OCI-LY1 (cell line): ENCODE measurements around the gene GLRB.

Source experiments
- CTCF ChIP-seq: fragments of 200-600 bp; sonication (generic), shearing (Covaris generic); IDR thresholded peaks from 2 replicates; pipeline ENCODE4 v1.5.1; 2017; ENCODE audit warnings: mild to moderate bottlenecking, antibody characterized with exemption, low read length, moderate library complexity, mixed read lengths
- EZH2 ChIP-seq: fragments of 200-600 bp; sonication (generic), shearing (Covaris generic); IDR thresholded peaks from 2 replicates; pipeline ENCODE4 v1.8.0; 2017; ENCODE audit warnings: borderline replicate concordance, mixed run types, mild to moderate bottlenecking, antibody characterized with exemption, low read length, moderate library complexity, mixed read lengths

DNA sequence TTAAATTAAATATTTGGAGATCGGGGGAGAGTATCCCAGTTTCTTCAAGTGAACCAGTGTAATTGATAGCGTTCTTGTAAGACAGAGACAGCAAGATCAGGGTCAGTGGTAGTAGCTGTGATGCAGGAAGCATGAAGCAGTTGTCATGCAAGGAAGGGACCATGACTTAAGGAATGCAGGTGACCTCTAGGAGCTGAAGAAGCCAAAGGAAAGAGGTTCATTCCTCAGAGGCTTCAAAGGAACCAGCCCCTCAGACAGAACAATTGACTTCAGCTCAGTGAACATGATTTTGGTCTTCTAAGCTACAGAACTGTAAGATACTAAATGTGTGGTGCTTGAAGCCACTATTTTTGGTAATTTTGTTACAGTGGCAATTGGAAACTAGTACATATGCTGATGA, 51.6 kb downstream of the GLRB start:
- TF ChIP-seq CTCF: no peak
- no peak for TF ChIP-seq EZH2
